ENCODE results near the gene PDE3B. TPM values are rescaled to one million over a fixed set of nuclear protein-coding genes. Genes with fewer than 3 reads are reported as not detected.

The PDE3B gene
- total and polyA plus RNA-seq, 9 of the 15 experiments (the other 6 are each of a cell fraction or from before 2014, with no cell fraction given) = 2.3 to 22.5 (median 12.2) TPM

GRCh38 chr11:14894657-14895598 lies 251.3 kb downstream of the PDE3B start (continued):
- no peak for TF ChIP-seq NFIC (IDR thresholded peaks at IDR 0.05)
- TF ChIP-seq NFRKB (IDR thresholded peaks at IDR 0.05; ENCODE audit: low read depth) = peak; percentile 87
- TF ChIP-seq ELF2 (CRISPR knock-in tag; IDR thresholded peaks at IDR 0.05) = 0 out of 2 replicates have a peak, but pooled peaks have one; percentile 17
- peak; percentile 86 for TF ChIP-seq ZNF311 (CRISPR knock-in tag; IDR thresholded peaks at IDR 0.05)
- peak; percentile 78 for TF ChIP-seq GABPA (tag; conservative IDR thresholded peaks at IDR 0.05; ENCODE audit: low read depth)
- peak; percentile 97 for TF ChIP-seq MYNN (IDR thresholded peaks at IDR 0.05)
- no peak for TF ChIP-seq MYNN (CRISPR knock-in tag; IDR thresholded peaks at IDR 0.05)
- TF ChIP-seq NBN (IDR thresholded peaks at IDR 0.05; ENCODE audit: low read depth) = peak; percentile 77; the same call in 1 of the 2 replicates
- TF ChIP-seq DPF2 (IDR thresholded peaks at IDR 0.05) = peak; percentile 66; the same call in 1 of the 2 replicates
- TF ChIP-seq ZNF197 (CRISPR knock-in tag; IDR thresholded peaks at IDR 0.05; ENCODE audit: low read depth) = peak; percentile 88
- no peak for TF ChIP-seq ZNF79 (CRISPR knock-in tag; IDR thresholded peaks at IDR 0.05; ENCODE audit: low read depth)
- TF ChIP-seq EGR1 (conservative IDR thresholded peaks at IDR 0.05) = peak; percentile 39; the same call in 1 of the 2 replicates
- TF ChIP-seq EP400 (IDR thresholded peaks at IDR 0.05) = peak; percentile 89
- TF ChIP-seq HNRNPL (IDR thresholded peaks at IDR 0.05; ENCODE audit: low read depth, low read length) = no peak
- peak in 1 of 2 experiments; percentile 37; a peak in 1 of 4 replicates for TF ChIP-seq TBL1XR1 (IDR thresholded peaks at IDR 0.05; ENCODE audit: low read length in 2 of 2)
- TF ChIP-seq ZC3H4 (CRISPR knock-in tag; IDR thresholded peaks at IDR 0.05; ENCODE audit: borderline replicate concordance) = no peak
- no peak for TF ChIP-seq SIN3A (IDR thresholded peaks at IDR 0.05; ENCODE audit: borderline replicate concordance in 2 of 2, control insufficient read depth in 1 of 2, low read depth in 2 of 2, low read length in 2 of 2)
- TF ChIP-seq, protein P1, sequence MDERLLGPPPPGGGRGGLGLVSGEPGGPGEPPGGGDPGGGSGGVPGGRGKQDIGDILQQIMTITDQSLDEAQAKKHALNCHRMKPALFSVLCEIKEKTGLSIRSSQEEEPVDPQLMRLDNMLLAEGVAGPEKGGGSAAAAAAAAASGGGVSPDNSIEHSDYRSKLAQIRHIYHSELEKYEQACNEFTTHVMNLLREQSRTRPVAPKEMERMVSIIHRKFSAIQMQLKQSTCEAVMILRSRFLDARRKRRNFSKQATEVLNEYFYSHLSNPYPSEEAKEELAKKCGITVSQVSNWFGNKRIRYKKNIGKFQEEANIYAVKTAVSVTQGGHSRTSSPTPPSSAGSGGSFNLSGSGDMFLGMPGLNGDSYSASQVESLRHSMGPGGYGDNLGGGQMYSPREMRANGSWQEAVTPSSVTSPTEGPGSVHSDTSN (CRISPR knock-in tag; IDR thresholded peaks at IDR 0.05; ENCODE audit: low read depth) = no peak
- TF ChIP-seq, protein P1 (tag; conservative IDR thresholded peaks at IDR 0.05; ENCODE audit: low read depth) = 0 out of 2 replicates have a peak, but pooled peaks have one; percentile 40
- peak; percentile 60; the same call in 1 of the 2 replicates for TF ChIP-seq ETV1 (tag; conservative IDR thresholded peaks at IDR 0.05; ENCODE audit: low read depth)
- 0 out of 4 replicates have a peak, but pooled peaks of 1 of the 2 experiments have one; percentile 35 for TF ChIP-seq FOXK2 (conservative IDR thresholded peaks at IDR 0.05 in 1 of 2, IDR thresholded peaks at IDR 0.05 in 1 of 2; ENCODE audit: low read depth in 2 of 2)
- peak; percentile 56; the same call in 1 of the 2 replicates for TF ChIP-seq ZNF449 (CRISPR knock-in tag; IDR thresholded peaks at IDR 0.05)
- peak; percentile 47 for TF ChIP-seq POLR2B (IDR thresholded peaks at IDR 0.05; ENCODE audit: low read depth, partially characterized antibody)
- no peak for TF ChIP-seq ZNF695 (CRISPR knock-in tag; IDR thresholded peaks at IDR 0.05)
- TF ChIP-seq POLR2G (IDR thresholded peaks at IDR 0.05; ENCODE audit: low read depth, low read length) = no peak
- peak; percentile 57; the same call in 1 of the 2 replicates for TF ChIP-seq LEF1 (IDR thresholded peaks at IDR 0.05)

Measured in K562 (cell line).